BE2C (cell line): Measurements from ENCODE around the gene ATP5PO.
"Not testable (repeated sequence)": the region's sequence is repeated elsewhere in the genome, so short reads cannot be mapped to it uniquely, and the experiment has no call there.

Source experiments
- DNase-seq: peaks from one replicate; pipeline ENCODE4 v3.0.0-alpha.2; 2020
- H3K27me3 ChIP-seq: fragments of 250-450 bp; sonication (Bioruptor Pico); 2 replicates; pipeline ENCODE4 v1.5.1; 2020; ENCODE audit warnings: mild to moderate bottlenecking
- H3K36me3 ChIP-seq: fragments of 250-450 bp; sonication (Bioruptor Pico); 2 replicates; pipeline ENCODE4 v1.5.1; 2020; ENCODE audit warnings: mild to moderate bottlenecking
- H3K4me1 ChIP-seq: fragments of 250-450 bp; sonication (Bioruptor Pico); 2 replicates; pipeline ENCODE4 v1.5.1; 2020
- H3K4me3 ChIP-seq: 2 replicates; pipeline ENCODE4 v1.5.1; 2011; ENCODE audit warnings: low read depth, low read length
- H3K9me3 ChIP-seq: fragments of 250-450 bp; sonication (Bioruptor Pico); 2 replicates; pipeline ENCODE4 v1.5.1; 2020
- TF ChIP-seq, protein P1 (sequence below): IDR thresholded peaks from 2 replicates; pipeline ENCODE4 v1.5.1; 2012; ENCODE audit warnings: mild to moderate bottlenecking, low read depth, low read length

ATP5PO gene

DNA sequence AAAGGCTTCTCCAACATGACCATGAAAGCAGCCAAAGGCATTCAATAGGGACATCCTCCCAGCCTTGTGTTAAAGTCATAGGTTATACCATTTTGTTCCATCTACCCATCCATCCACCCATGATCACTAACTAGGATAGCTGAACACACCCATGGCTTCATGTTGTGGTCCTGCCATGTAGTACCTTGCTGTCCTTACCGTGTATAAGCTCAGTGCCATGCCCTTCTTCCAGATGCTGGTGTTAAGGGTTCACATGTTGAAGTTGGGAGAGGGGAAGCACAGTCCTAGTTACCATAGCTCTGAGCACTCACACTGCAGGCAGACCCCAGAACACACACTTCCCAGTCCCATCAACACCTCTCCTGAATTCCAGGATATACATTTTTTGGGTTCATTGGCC is 51.5 kb downstream of the ATP5PO start:
- Histone ChIP-seq H3K36me3 (no peaks in the 10 kb centered on the region), H3K9me3 (no peaks in the 10 kb centered on the region), H3K4me1 (no peaks in the 10 kb centered on the region), H3K27me3 (no peaks in the 10 kb centered on the region), H3K4me3 (no peak overlapping the region)
- TF ChIP-seq, protein P1, sequence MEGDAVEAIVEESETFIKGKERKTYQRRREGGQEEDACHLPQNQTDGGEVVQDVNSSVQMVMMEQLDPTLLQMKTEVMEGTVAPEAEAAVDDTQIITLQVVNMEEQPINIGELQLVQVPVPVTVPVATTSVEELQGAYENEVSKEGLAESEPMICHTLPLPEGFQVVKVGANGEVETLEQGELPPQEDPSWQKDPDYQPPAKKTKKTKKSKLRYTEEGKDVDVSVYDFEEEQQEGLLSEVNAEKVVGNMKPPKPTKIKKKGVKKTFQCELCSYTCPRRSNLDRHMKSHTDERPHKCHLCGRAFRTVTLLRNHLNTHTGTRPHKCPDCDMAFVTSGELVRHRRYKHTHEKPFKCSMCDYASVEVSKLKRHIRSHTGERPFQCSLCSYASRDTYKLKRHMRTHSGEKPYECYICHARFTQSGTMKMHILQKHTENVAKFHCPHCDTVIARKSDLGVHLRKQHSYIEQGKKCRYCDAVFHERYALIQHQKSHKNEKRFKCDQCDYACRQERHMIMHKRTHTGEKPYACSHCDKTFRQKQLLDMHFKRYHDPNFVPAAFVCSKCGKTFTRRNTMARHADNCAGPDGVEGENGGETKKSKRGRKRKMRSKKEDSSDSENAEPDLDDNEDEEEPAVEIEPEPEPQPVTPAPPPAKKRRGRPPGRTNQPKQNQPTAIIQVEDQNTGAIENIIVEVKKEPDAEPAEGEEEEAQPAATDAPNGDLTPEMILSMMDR, result no peak
- no peak for DNase-seq

DNA sequence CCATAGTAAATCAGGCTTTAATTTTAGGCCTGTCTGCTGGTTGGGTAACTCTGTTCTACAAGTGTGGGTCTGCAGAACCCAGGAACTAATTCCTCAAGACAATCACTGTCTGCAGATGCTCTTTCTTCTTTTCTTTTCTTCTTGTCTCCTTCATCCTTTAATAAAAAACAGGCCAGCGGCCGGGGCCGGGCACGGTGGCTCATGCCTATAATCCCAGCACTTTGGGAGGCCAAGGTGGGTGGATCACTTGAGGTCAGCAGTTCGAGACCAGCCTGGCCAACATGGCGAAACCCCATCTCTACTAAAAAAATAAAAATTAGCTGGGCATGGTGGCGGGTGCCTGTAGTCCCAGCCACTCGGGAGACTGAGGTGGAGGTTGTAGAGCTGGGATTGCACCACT is 52.4 kb downstream of the ATP5PO start:
- DNase-seq, H3K4me3 ChIP-seq, H3K36me3 ChIP-seq, H3K27me3 ChIP-seq, H3K9me3 ChIP-seq, H3K4me1 ChIP-seq: not testable (repeated sequence)

DNA sequence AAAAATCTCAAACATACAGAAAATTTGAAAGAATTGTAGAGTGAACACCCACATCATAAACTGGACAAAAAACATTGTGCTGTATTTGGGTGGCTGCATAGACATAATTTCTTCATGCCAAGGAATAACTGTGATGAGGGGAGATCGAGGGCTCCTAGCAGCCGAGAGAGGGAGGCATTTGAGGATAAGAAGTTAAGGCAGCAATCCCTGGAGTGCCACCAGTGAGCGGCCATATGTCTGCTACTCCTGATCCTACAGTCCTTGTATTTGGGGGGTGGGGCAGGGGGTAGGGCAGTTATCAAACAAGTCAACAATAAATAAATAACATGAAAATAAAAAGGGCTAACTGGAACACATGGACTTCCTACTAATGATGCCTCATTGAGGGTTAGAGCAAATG is 54.5 kb downstream of the ATP5PO start:
- no peak overlapping the region for H3K4me3 ChIP-seq
- TF ChIP-seq, protein P1, result no peak
- DNase-seq, result no peak
- H3K36me3 ChIP-seq, result no peaks in the 10 kb centered on the region
- no peaks in the 10 kb centered on the region for H3K27me3 ChIP-seq
- H3K9me3 ChIP-seq, result no peaks in the 10 kb centered on the region
- no peaks in the 10 kb centered on the region for H3K4me1 ChIP-seq

DNA sequence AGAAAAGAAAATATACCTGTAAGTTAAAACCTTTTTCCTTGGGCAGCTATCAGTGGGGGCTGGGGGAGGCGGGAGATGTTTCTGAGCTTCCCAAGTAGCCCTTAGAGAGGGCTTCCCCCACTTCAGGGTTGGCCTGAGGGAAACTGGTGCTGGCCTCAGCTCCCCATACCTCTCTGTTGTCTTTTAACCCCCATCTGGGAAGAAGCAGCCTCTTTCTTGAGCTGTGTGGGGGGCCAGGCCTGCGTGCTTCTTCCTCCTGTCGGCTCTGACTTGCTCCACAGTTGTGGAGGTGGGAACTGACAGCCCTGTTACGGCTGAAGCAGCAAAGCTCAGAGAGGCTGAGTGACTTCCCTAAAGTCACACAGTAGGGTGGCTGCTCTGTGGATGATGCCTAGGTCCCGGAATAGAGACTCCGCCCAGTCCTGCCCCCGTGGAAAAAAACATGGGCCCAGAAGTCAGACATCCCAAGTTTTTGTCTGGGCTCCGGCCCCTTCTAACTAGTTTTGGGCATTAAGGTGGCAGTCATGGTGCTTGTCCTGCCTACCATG is 55.2 kb downstream of the ATP5PO start:
- TF ChIP-seq, protein P1, result no peak
- DNase-seq, result no peak
- Histone ChIP-seq H3K4me1 (no peaks in the 10 kb centered on the region), H3K9me3 (no peaks in the 10 kb centered on the region), H3K36me3 (no peaks in the 10 kb centered on the region), H3K4me3 (no peak overlapping the region), H3K27me3 (no peaks in the 10 kb centered on the region)

DNA sequence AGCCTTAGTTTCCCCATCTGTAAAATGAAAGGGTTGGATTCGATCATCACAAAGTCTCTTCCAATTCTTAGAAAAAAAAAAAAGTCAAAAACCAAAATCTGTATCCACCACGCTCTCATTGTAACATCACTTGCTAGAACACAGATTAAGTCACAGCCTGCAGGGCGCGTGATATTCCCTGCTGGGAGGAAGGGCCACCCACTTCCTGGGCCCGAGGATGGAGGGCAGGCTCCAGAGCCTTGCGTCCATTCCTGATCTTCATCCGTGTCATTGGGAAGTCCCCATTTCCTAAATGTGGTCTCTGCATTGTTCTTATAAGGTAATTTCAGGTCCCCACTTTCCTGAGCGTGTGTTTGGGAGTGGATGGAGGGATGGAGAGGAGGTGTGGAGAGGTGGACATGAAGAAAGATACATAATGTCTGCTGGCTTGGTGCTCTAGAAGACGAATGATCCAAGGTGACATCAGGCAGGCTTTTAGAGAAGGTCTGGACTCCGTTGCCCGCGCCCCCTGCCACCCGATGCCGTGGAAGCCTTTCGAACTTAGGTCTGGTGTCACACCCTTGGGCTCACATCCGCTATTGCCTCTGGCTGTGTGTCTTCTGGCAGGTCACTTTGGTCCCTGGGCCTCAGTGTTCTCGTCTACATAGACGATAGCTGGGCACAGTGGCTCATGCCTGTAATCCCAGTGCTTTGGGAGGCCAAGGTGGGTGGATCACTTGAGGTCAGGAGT is 56.1 kb downstream of the ATP5PO start:
- no peak for DNase-seq
- Histone ChIP-seq H3K36me3 (no peaks in the 10 kb centered on the region), H3K9me3 (no peaks in the 10 kb centered on the region), H3K27me3 (no peaks in the 10 kb centered on the region), H3K4me1 (no peaks in the 10 kb centered on the region), H3K4me3 (no peak overlapping the region)
- TF ChIP-seq, protein P1, result no peak

DNA sequence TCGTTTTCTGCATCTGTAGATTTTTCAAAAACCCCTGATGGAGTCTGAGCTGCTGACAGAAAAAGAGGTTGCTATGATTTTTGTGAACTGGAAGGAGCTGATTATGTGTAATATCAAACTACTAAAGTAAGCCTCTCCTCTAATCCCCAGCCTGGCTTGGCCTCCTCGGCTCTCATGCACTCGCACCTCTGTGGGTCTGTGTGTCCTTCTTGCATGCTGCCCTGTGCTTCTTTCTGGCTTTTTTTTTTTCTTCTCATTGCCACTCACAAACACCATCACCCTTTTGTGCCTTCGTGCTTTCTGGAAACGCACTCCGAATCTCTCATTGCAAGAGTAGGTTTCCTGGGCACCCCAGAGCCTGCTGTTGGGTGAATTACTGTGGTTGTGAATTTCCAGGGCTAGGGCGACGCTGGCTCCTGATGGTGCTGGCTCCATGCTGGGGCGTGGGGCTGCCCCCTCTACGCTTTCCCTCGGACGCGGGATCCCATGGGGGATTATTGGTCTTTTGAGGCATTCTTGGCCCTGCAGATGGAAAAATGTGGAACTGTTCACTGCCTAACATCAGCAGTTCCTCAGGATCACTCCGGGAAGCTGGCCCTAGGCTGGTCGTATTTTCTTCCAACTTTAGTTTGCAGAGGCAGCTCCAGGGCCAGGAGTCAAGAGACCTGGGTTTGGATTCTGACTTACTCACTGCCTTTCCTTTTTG is 56.8 kb downstream of the ATP5PO start:
- H3K9me3 ChIP-seq, result no peaks in the 10 kb centered on the region
- no peak overlapping the region for H3K4me3 ChIP-seq
- no peaks in the 10 kb centered on the region for H3K36me3 ChIP-seq
- DNase-seq, result no peak
- H3K4me1 ChIP-seq, result no peaks in the 10 kb centered on the region
- TF ChIP-seq, protein P1, result no peak
- H3K27me3 ChIP-seq, result no peaks in the 10 kb centered on the region
